HEK293 (cell line): ENCODE data around the gene KMO.

Experiments used
- CTCF ChIA-PET: fragments of 350-600 bp; formaldehyde crosslinking; extraction: SDS; loops from one replicate; lab custom pipeline; 2021; ENCODE audit warnings: antibody characterized with exemption; lab: Yijun Ruan, JAX
- POLR2A ChIA-PET: fragments of 300-600 bp; formaldehyde crosslinking; extraction: SDS; loops from one replicate; lab custom pipeline; 2020; ENCODE audit warnings: antibody characterized with exemption, inconsistent platforms; lab: Yijun Ruan, JAX
- H3K27ac ChIP-seq: fragments of 200-500 bp; sonication (Bioruptor generic); 2 replicates; pipeline ENCODE4 v1.5.1; 2014; ENCODE audit warnings: low read depth, low read length, control low read depth, inconsistent platforms; ENCODE audit errors: extremely low read depth
- H3K36me3 ChIP-seq, 2 experiments: fragments of 200-500 bp in 1 of 2; sonication (Bioruptor generic) in 1 of 2; 1 replicate in 1 of 2; 2 replicates in 1 of 2; pipeline ENCODE4 v1.5.1; 2014 to 2017; ENCODE audit warnings: inconsistent platforms in 2 of 2, low read length in 2 of 2; ENCODE audit not compliant: control insufficient read depth in 2 of 2, insufficient read depth in 1 of 2
- H3K4me1 ChIP-seq: fragments of 200-500 bp; sonication (Bioruptor generic); 2 replicates; pipeline ENCODE4 v1.5.1; 2014; ENCODE audit warnings: mild to moderate bottlenecking, low read length, inconsistent platforms; ENCODE audit not compliant: control insufficient read depth, insufficient read depth
- H3K4me3 ChIP-seq: 2 replicates; pipeline ENCODE4 v1.5.1; 2011; ENCODE audit warnings: low read depth, mild to moderate bottlenecking, control low read depth, low read length, moderate library complexity
- H3K9me3 ChIP-seq: fragments of 200-500 bp; sonication (Bioruptor generic); 2 replicates; pipeline ENCODE4 v1.5.1; 2014; ENCODE audit warnings: low read depth, low read length, inconsistent platforms; ENCODE audit not compliant: control insufficient read depth, insufficient read depth
- AEBP2 ChIP-seq: fragments of 450-650 bp; formaldehyde crosslinking; IDR thresholded peaks from 2 replicates; pipeline ENCODE4 v1.5.1; 2016; ENCODE audit warnings: missing biosample characterization, missing genetic modification characterization, borderline replicate concordance
- MYNN ChIP-seq: fragments of 450-650 bp; formaldehyde crosslinking; IDR thresholded peaks from 2 replicates; pipeline ENCODE4 v1.5.1; 2016; ENCODE audit warnings: missing biosample characterization, missing genetic modification characterization, borderline replicate concordance
- PRDM1 ChIP-seq: fragments of 450-650 bp; formaldehyde crosslinking; IDR thresholded peaks from 2 replicates; pipeline ENCODE4; 2016; ENCODE audit warnings: missing biosample characterization, missing genetic modification characterization
- SP2 ChIP-seq: fragments of 450-650 bp; formaldehyde crosslinking; IDR thresholded peaks from 2 replicates; pipeline ENCODE4 v1.5.1; 2016; ENCODE audit warnings: missing biosample characterization, missing genetic modification characterization
- TRIM28 ChIP-seq: IDR thresholded peaks from 2 replicates; pipeline ENCODE4 v1.6.1; 2011; ENCODE audit warnings: low read length, control low read depth, borderline replicate concordance
- ZBTB20 ChIP-seq: fragments of 450-650 bp; formaldehyde crosslinking; IDR thresholded peaks from 2 replicates; pipeline ENCODE4 v1.5.1; 2016; ENCODE audit warnings: missing biosample characterization, missing genetic modification characterization
- ZFP37 ChIP-seq: fragments of 450-650 bp; formaldehyde crosslinking; IDR thresholded peaks from 2 replicates; pipeline ENCODE4 v1.5.1; 2016; ENCODE audit warnings: missing biosample characterization, missing genetic modification characterization
- ZNF157 ChIP-seq: fragments of 450-650 bp; formaldehyde crosslinking; IDR thresholded peaks from 2 replicates; pipeline ENCODE4 v1.5.1; 2016; ENCODE audit warnings: missing biosample characterization, missing genetic modification characterization
- ZNF335 ChIP-seq: fragments of 450-650 bp; formaldehyde crosslinking; conservative IDR thresholded peaks from 2 replicates; pipeline ENCODE4 v1.5.1; 2016; ENCODE audit warnings: missing biosample characterization, missing genetic modification characterization
- ZNF366 ChIP-seq: fragments of 450-650 bp; formaldehyde crosslinking; conservative IDR thresholded peaks from 2 replicates; pipeline ENCODE4 v1.5.1; 2016; ENCODE audit warnings: missing biosample characterization, missing genetic modification characterization
- ZNF391 ChIP-seq: fragments of 450-650 bp; formaldehyde crosslinking; IDR thresholded peaks from 2 replicates; pipeline ENCODE4 v1.5.1; 2016; ENCODE audit warnings: low read depth, missing biosample characterization, missing genetic modification characterization, borderline replicate concordance
- ZNF433 ChIP-seq: fragments of 450-650 bp; formaldehyde crosslinking; IDR thresholded peaks from 2 replicates; pipeline ENCODE4 v1.5.1; 2016; ENCODE audit warnings: missing biosample characterization, missing genetic modification characterization, low read depth
- ZNF600 ChIP-seq: fragments of 450-650 bp; formaldehyde crosslinking; IDR thresholded peaks from 2 replicates; pipeline ENCODE4 v1.5.1; 2016; ENCODE audit warnings: missing biosample characterization, missing genetic modification characterization
- ZNF645 ChIP-seq: fragments of 450-650 bp; formaldehyde crosslinking; IDR thresholded peaks from 2 replicates; pipeline ENCODE4; 2016; ENCODE audit warnings: missing biosample characterization, missing genetic modification characterization
- ZNF660 ChIP-seq: fragments of 450-650 bp; IDR thresholded peaks from 2 replicates; pipeline ENCODE4 v1.5.1; 2018; ENCODE audit warnings: missing biosample characterization, mild to moderate bottlenecking, missing genetic modification characterization
- ZNF768 ChIP-seq: fragments of 450-650 bp; formaldehyde crosslinking; IDR thresholded peaks from 2 replicates; pipeline ENCODE4 v1.5.1; 2018; ENCODE audit warnings: missing biosample characterization, mild to moderate bottlenecking, missing genetic modification characterization
- ZXDB ChIP-seq: fragments of 450-650 bp; formaldehyde crosslinking; IDR thresholded peaks from 2 replicates; pipeline ENCODE4 v1.5.1; 2016; ENCODE audit warnings: missing biosample characterization, missing genetic modification characterization
- TF ChIP-seq, protein P1 (sequence below): fragments of 450-650 bp; formaldehyde crosslinking; IDR thresholded peaks from 2 replicates; pipeline ENCODE4 v1.5.1; 2017; ENCODE audit warnings: missing biosample characterization, missing genetic modification characterization
- TF ChIP-seq, protein P2 (sequence below): fragments of 450-650 bp; formaldehyde crosslinking; IDR thresholded peaks from 2 replicates; pipeline ENCODE4 v1.5.1; 2016; ENCODE audit warnings: missing biosample characterization, missing genetic modification characterization
- TF ChIP-seq, protein P3 (sequence below): fragments of 450-650 bp; formaldehyde crosslinking; IDR thresholded peaks from 2 replicates; pipeline ENCODE4 v1.5.1; 2016; ENCODE audit warnings: missing biosample characterization, missing genetic modification characterization

Gene KMO

DNA sequence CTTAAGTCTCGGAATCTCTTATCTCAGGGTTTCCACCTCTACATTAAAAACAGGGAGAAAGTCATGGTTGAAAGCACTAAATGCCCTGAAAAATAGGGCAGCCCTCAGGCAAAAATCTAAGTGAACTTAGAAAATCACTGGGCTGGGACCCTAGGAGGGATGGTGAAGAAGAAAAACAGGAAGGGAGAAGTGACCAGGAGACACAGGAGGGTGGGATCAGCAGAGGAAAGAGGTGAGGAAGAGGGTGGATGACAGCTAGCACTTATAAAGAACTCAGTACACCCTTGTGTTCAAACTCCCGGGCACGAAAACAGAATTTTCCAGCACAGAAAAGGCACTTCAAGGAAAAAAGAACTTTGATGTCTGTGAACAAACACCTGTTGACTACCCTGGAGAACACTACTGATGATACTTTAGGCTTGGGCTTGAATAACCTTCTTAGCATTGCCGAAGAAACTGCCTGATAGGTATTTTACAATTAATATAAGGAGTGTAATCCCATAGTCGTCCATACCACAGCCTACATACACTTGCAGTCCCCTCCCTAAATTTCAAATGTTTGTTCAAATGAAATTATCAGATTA is 106.0 kb downstream of the KMO start (continued):
- TF ChIP-seq ZNF645 (tag by site-specific recombination), result no peak
- TF ChIP-seq, protein P1, sequence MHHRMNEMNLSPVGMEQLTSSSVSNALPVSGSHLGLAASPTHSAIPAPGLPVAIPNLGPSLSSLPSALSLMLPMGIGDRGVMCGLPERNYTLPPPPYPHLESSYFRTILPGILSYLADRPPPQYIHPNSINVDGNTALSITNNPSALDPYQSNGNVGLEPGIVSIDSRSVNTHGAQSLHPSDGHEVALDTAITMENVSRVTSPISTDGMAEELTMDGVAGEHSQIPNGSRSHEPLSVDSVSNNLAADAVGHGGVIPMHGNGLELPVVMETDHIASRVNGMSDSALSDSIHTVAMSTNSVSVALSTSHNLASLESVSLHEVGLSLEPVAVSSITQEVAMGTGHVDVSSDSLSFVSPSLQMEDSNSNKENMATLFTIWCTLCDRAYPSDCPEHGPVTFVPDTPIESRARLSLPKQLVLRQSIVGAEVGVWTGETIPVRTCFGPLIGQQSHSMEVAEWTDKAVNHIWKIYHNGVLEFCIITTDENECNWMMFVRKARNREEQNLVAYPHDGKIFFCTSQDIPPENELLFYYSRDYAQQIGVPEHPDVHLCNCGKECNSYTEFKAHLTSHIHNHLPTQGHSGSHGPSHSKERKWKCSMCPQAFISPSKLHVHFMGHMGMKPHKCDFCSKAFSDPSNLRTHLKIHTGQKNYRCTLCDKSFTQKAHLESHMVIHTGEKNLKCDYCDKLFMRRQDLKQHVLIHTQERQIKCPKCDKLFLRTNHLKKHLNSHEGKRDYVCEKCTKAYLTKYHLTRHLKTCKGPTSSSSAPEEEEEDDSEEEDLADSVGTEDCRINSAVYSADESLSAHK, result no peak
- TF ChIP-seq ZNF433 (tag by site-specific recombination), result no peak
- TF ChIP-seq ZNF335 (tag by site-specific recombination), result peak; percentile 54; the same call in 1 of the 2 replicates
- peak; percentile 47 for TF ChIP-seq ZBTB20
- TF ChIP-seq SP2, result 0 out of 2 replicates have a peak, but pooled peaks have one; percentile 33
- TF ChIP-seq, protein P2, sequence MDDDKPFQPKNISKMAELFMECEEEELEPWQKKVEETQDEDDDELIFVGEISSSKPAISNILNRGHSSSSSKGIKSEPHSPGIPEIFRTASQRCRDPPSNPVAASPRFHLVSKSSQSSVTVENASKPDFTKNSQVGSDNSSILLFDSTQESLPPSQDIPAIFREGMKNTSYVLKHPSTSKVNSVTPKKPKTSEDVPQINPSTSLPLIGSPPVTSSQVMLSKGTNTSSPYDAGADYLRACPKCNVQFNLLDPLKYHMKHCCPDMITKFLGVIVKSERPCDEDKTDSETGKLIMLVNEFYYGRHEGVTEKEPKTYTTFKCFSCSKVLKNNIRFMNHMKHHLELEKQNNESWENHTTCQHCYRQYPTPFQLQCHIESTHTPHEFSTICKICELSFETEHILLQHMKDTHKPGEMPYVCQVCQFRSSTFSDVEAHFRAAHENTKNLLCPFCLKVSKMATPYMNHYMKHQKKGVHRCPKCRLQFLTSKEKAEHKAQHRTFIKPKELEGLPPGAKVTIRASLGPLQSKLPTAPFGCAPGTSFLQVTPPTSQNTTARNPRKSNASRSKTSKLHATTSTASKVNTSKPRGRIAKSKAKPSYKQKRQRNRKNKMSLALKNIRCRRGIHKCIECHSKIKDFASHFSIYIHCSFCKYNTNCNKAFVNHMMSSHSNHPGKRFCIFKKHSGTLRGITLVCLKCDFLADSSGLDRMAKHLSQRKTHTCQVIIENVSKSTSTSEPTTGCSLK, result no peak
- TF ChIP-seq, protein P3, sequence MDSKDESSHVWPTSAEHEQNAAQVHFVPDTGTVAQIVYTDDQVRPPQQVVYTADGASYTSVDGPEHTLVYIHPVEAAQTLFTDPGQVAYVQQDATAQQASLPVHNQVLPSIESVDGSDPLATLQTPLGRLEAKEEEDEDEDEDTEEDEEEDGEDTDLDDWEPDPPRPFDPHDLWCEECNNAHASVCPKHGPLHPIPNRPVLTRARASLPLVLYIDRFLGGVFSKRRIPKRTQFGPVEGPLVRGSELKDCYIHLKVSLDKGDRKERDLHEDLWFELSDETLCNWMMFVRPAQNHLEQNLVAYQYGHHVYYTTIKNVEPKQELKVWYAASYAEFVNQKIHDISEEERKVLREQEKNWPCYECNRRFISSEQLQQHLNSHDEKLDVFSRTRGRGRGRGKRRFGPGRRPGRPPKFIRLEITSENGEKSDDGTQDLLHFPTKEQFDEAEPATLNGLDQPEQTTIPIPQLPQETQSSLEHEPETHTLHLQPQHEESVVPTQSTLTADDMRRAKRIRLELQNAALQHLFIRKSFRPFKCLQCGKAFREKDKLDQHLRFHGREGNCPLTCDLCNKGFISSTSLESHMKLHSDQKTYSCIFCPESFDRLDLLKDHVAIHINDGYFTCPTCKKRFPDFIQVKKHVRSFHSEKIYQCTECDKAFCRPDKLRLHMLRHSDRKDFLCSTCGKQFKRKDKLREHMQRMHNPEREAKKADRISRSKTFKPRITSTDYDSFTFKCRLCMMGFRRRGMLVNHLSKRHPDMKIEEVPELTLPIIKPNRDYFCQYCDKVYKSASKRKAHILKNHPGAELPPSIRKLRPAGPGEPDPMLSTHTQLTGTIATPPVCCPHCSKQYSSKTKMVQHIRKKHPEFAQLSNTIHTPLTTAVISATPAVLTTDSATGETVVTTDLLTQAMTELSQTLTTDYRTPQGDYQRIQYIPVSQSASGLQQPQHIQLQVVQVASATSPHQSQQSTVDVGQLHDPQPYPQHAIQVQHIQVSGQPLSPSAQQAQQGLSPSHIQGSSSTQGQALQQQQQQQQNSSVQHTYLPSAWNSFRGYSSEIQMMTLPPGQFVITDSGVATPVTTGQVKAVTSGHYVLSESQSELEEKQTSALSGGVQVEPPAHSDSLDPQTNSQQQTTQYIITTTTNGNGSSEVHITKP (tag by site-specific recombination), result peak; percentile 30; the same call in 1 of the 2 replicates
- no peak for TF ChIP-seq ZFP37

DNA sequence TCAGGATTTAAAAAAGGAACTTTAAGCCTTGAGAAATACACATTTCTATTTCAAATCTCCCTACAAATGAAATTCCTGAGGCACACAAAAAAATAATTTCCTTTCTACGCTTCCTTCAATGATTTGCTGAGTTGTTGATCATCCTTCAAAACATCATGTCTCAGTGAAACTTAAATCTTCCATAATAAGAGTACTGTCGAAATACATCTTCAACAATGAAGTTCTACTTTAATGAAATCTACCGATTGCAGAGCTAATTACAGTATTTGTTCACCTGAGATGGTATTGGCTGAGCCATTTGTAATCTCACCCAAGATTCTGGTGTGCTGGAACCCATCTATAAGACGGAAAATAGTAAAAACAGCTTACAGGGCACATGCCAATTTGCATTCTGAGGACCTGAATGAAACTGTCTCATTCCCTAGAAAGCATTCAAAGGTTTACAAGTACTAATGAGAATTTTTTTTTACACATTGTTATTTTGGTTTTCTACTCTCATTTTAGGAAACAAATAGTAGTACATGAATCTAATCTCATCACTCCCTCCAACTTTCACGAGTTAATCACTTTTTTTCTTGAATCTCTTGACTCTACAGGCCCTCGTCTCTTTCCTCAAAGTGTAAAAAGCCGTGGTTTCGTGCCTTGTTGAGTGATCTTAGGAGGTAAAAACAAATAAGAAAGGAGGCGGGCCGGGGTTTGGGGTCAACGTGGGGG is 106.9 kb downstream of the KMO start:
- peaks cover 0 to 19% of the 10 kb centered on the region in 2 experiments; a peak in 1 of 3 replicates for H3K36me3 ChIP-seq
- CTCF ChIA-PET, result interaction anchor here (0.6 to 2.0 kb wide), 3 partner anchors 9 to 170 kb away, joined by 3 to 12 read pairs (median 4); no protein-coding TSS in a partner anchor
- TF ChIP-seq PRDM1 (tag by site-specific recombination) (peak; percentile 61), ZNF335 (tag by site-specific recombination) (peak; percentile 85), TRIM28 (no peak), ZNF660 (tag by site-specific recombination) (0 out of 2 replicates have a peak, but pooled peaks have one; percentile 16), ZNF768 (tag by site-specific recombination) (0 out of 2 replicates have a peak, but pooled peaks have one; percentile 3), ZNF600 (tag by site-specific recombination) (peak; percentile 57; the same call in 1 of the 2 replicates), AEBP2 (tag by site-specific recombination) (no peak), ZXDB (tag by site-specific recombination) (no peak), MYNN (tag by site-specific recombination) (peak; percentile 93), ZNF391 (tag by site-specific recombination) (no peak), ZBTB20 (peak; percentile 90), ZNF157 (tag by site-specific recombination) (no peak), ZNF366 (0 out of 2 replicates have a peak, but pooled peaks have one; percentile 61)

More for the DNA sequence above, 106.9 kb downstream of the KMO start:
- Histone ChIP-seq H3K27ac (no peak overlapping the region), H3K4me3 (peak overlapping the region; percentile 95), H3K4me1 (peaks cover 10% of the 10 kb centered on the region), H3K9me3 (no peaks in the 10 kb centered on the region; the same call in 1 of the 2 replicates)
- POLR2A ChIA-PET, result interaction anchor here (1.5 kb wide), 1 partner anchor 209 kb away, joined by 6 read pairs; the partner anchor contains the start of gene EXO1
